Suprapubic skin (tissue), 4 donors: ENCODE measurements around the gene CCDC57.

Experiments
- CTCF ChIP-seq, 2 donors: fragments of 200-600 bp in 1 of 2; fragments of 450-650 bp in 1 of 2; sonication (generic) in 1 of 2; IDR thresholded peaks; one replicate each; pipeline ENCODE4 v1.5.1; 2016 to 2019; ENCODE audit warnings: antibody characterized with exemption in 2 of 2, mild to moderate bottlenecking in 1 of 2, moderate library complexity in 1 of 2
- EP300 ChIP-seq: sonication (generic); formaldehyde crosslinking; IDR thresholded peaks from one replicate; pipeline ENCODE4 v1.6.1; 2017; ENCODE audit warnings: antibody characterized with exemption
- POLR2A ChIP-seq, 2 donors: fragments of 450-650 bp; IDR thresholded peaks; one replicate each; pipeline ENCODE4 v1.6.1; 2017; ENCODE audit warnings: antibody characterized with exemption in 2 of 2, mild to moderate bottlenecking in 2 of 2, moderate library complexity in 2 of 2
- POLR2AphosphoS5 ChIP-seq, 3 donors: sonication (generic); formaldehyde crosslinking; IDR thresholded peaks; one replicate each; pipeline ENCODE4 v1.6.1; 2017; ENCODE audit warnings: antibody characterized with exemption in 3 of 3

- no peak for TF ChIP-seq POLR2A (IDR thresholded peaks at IDR 0.05)
- TF ChIP-seq POLR2AphosphoS5 (IDR thresholded peaks at IDR 0.05): no peak
- TF ChIP-seq CTCF (IDR thresholded peaks at IDR 0.05): no peak
- TF ChIP-seq EP300: no peak
Measured at GRCh38 chr17:82151106-82151957, 61.3 kb downstream of the CCDC57 start.
